Mesenchymal stem cell (in vitro differentiated cells and primary cell): ENCODE measurements around the gene MED14.
A peak's percentile ranks its signal among the peaks of the same experiment; 100 is the strongest.

ENCODE experiments used
- DNase-seq: peaks from one replicate; pipeline ENCODE4 v3.0.0-alpha.2; 2013
- H2AFZ ChIP-seq: one replicate; pipeline ENCODE4 v1.6.1; 2013; ENCODE audit warnings: low read depth, mild to moderate bottlenecking, control low read depth, inconsistent platforms, low read length, moderate library complexity
- H2AK5ac ChIP-seq: 2 replicates; pipeline ENCODE4 v1.6.1; 2013; ENCODE audit warnings: low read length, moderate library complexity, mild to moderate bottlenecking, inconsistent platforms; ENCODE audit not compliant: severe bottlenecking
- H2BK120ac ChIP-seq: one replicate; pipeline ENCODE4 v1.6.1; 2013; ENCODE audit warnings: low read depth, mild to moderate bottlenecking, inconsistent platforms, low read length, moderate library complexity
- H2BK12ac ChIP-seq, 2 experiments: one replicate each; pipeline ENCODE4 v1.6.1; 2013; ENCODE audit warnings: inconsistent platforms in 2 of 2, low read length in 2 of 2, mild to moderate bottlenecking in 2 of 2, moderate library complexity in 2 of 2, control low read depth in 1 of 2
- H2BK15ac ChIP-seq: one replicate; pipeline ENCODE4 v1.6.1; 2013; ENCODE audit warnings: mild to moderate bottlenecking, low read depth, inconsistent platforms; ENCODE audit not compliant: poor library complexity, severe bottlenecking
- H2BK5ac ChIP-seq: 2 replicates; pipeline ENCODE4 v1.6.1; 2013; ENCODE audit warnings: low read depth, mild to moderate bottlenecking, low read length, control low read depth, inconsistent platforms; ENCODE audit not compliant: poor library complexity, severe bottlenecking
- H3K14ac ChIP-seq, 2 experiments: one replicate each; pipeline ENCODE4 v1.6.1; 2013; ENCODE audit warnings: inconsistent platforms in 2 of 2, low read length in 2 of 2, control low read depth in 1 of 2, mild to moderate bottlenecking in 1 of 2, moderate library complexity in 1 of 2
- H3K18ac ChIP-seq, 2 experiments: one replicate each; pipeline ENCODE4 v1.6.1; 2013; ENCODE audit warnings: inconsistent platforms in 2 of 2, low read length in 2 of 2, control low read depth in 1 of 2, low read depth in 1 of 2, mild to moderate bottlenecking in 1 of 2
- H3K23ac ChIP-seq, 2 experiments: one replicate each; pipeline ENCODE4 v1.6.1; 2013; ENCODE audit warnings: inconsistent platforms in 2 of 2, low read length in 2 of 2, mild to moderate bottlenecking in 2 of 2, moderate library complexity in 2 of 2, control low read depth in 1 of 2
- H3K27ac ChIP-seq: 2 replicates; pipeline ENCODE4 v1.5.1; 2013; ENCODE audit warnings: mild to moderate bottlenecking, moderate library complexity, low read length, control low read depth, inconsistent platforms; ENCODE audit not compliant: poor library complexity, severe bottlenecking
- H3K27me3 ChIP-seq, 2 experiments: 2 replicates each; pipeline versions ENCODE4 v1.6.1 to v1.7.0; 2013; ENCODE audit warnings: low read length in 2 of 2, mild to moderate bottlenecking in 2 of 2, moderate library complexity in 2 of 2, control low read depth in 1 of 2, inconsistent platforms in 1 of 2; ENCODE audit not compliant: control insufficient read depth in 1 of 2, insufficient read depth in 1 of 2
- H3K36me3 ChIP-seq, 2 experiments: 2 replicates each; pipeline versions ENCODE4 v1.6.1 to v1.7.0; 2013; ENCODE audit warnings: low read length in 2 of 2, control low read depth in 1 of 2, inconsistent platforms in 1 of 2, low read depth in 1 of 2, mild to moderate bottlenecking in 1 of 2; ENCODE audit not compliant: insufficient read depth in 2 of 2, control insufficient read depth in 1 of 2
- H3K4ac ChIP-seq, 2 experiments: one replicate each; pipeline ENCODE4 v1.6.1; 2013; ENCODE audit warnings: inconsistent platforms in 2 of 2, low read length in 2 of 2, mild to moderate bottlenecking in 2 of 2, moderate library complexity in 2 of 2, control low read depth in 1 of 2, low read depth in 1 of 2
- H3K4me1 ChIP-seq: 2 replicates; pipeline ENCODE4 v1.6.1; 2013; ENCODE audit warnings: low read depth, low read length, control low read depth; ENCODE audit not compliant: control insufficient read depth, insufficient read depth
- H3K4me2 ChIP-seq: 2 replicates; pipeline ENCODE4 v1.6.1; 2013; ENCODE audit warnings: low read length, mild to moderate bottlenecking, inconsistent platforms; ENCODE audit not compliant: poor library complexity, severe bottlenecking
- H3K4me3 ChIP-seq, 2 experiments: 2 replicates each; pipeline versions ENCODE4 v1.5.1 to v1.7.0; 2013; ENCODE audit warnings: low read length in 2 of 2, mild to moderate bottlenecking in 2 of 2, control low read depth in 1 of 2, low read depth in 1 of 2; ENCODE audit not compliant: insufficient read depth in 1 of 2
- H3K79me1 ChIP-seq: replicated peaks from 2 replicates; pipeline ENCODE4 v1.6.1; 2013; ENCODE audit warnings: mild to moderate bottlenecking, control low read depth, low read length, inconsistent platforms; ENCODE audit not compliant: poor library complexity, severe bottlenecking
- H3K9ac ChIP-seq: 2 replicates; pipeline ENCODE4 v1.7.0; 2013; ENCODE audit warnings: mild to moderate bottlenecking, low read length, moderate library complexity
- H3K9me3 ChIP-seq: 2 replicates; pipeline ENCODE4 v1.7.0; 2013; ENCODE audit warnings: mild to moderate bottlenecking, low read length; ENCODE audit not compliant: control insufficient read depth
- H4K8ac ChIP-seq: one replicate; pipeline ENCODE4 v1.6.1; 2013; ENCODE audit warnings: inconsistent platforms, mild to moderate bottlenecking, low read length, moderate library complexity
- H4K91ac ChIP-seq: one replicate; pipeline ENCODE4 v1.6.1; 2013; ENCODE audit warnings: mild to moderate bottlenecking, low read length, inconsistent platforms
- WGBS: methylation state at CpG from one replicate; pipeline ENCODE4 v1.1.7; 2013; ENCODE audit warnings: mixed read lengths; 5-methylcytosine and 5-hydroxymethylcytosine counted together

Gene MED14

GRCh38 chrX:40663880-40664630 is 71.3 kb downstream of the MED14 start:
- no peak overlapping the region for H3K18ac ChIP-seq
- H3K9ac ChIP-seq: no peak overlapping the region
- no peak overlapping the region for H4K91ac ChIP-seq
- no peak overlapping the region for H2AFZ ChIP-seq
- no peak overlapping the region for H3K14ac ChIP-seq
- DNase-seq: peak; percentile 29
- H2BK120ac ChIP-seq: no peak overlapping the region
- H3K4me3 ChIP-seq: no peak overlapping the region
- no peaks in the 10 kb centered on the region for H3K9me3 ChIP-seq
- H4K8ac ChIP-seq: no peak overlapping the region
- H3K27me3 ChIP-seq: peaks cover 0 to 18% of the 10 kb centered on the region in 2 experiments
- H3K36me3 ChIP-seq: peaks cover 15 to 63% of the 10 kb centered on the region in 2 experiments
- peaks cover 2% of the 10 kb centered on the region for H3K79me1 ChIP-seq
- no peak overlapping the region for H3K4ac ChIP-seq
- H3K27ac ChIP-seq: no peak overlapping the region
- H2AK5ac ChIP-seq: no peak overlapping the region
- no peak overlapping the region for H2BK5ac ChIP-seq
- H2BK15ac ChIP-seq: no peak overlapping the region
- WGBS: 52% methylated on average over 4 of the region's 6 CpGs
- no peak overlapping the region for H3K23ac ChIP-seq
- no peak overlapping the region for H3K4me2 ChIP-seq
- no peak overlapping the region for H2BK12ac ChIP-seq
- H3K4me1 ChIP-seq: no peaks in the 10 kb centered on the region

GRCh38 chrX:40663078-40663740 is 72.1 kb downstream of the MED14 start:
- peaks cover 15 to 59% of the 10 kb centered on the region in 2 experiments for H3K36me3 ChIP-seq
- H3K27ac ChIP-seq: no peak overlapping the region
- H2AFZ ChIP-seq: no peak overlapping the region
- no peak overlapping the region for H3K14ac ChIP-seq
- H2AK5ac ChIP-seq: no peak overlapping the region
- no CpG with 5 or more reads among the region's 3 CpGs for WGBS
- peaks cover 0 to 21% of the 10 kb centered on the region in 2 experiments for H3K27me3 ChIP-seq
- H2BK15ac ChIP-seq: no peak overlapping the region
- H4K8ac ChIP-seq: no peak overlapping the region
- H2BK12ac ChIP-seq: no peak overlapping the region
- no peak overlapping the region for H2BK120ac ChIP-seq
- H3K4me3 ChIP-seq: no peak overlapping the region
- no peak overlapping the region for H2BK5ac ChIP-seq
- no peak overlapping the region for H3K18ac ChIP-seq
- H3K4ac ChIP-seq: no peak overlapping the region
- no peak overlapping the region for H3K4me2 ChIP-seq
- H3K23ac ChIP-seq: no peak overlapping the region
- peaks cover 2% of the 10 kb centered on the region for H3K79me1 ChIP-seq
- H3K9me3 ChIP-seq: no peaks in the 10 kb centered on the region
- H4K91ac ChIP-seq: no peak overlapping the region
- no peak for DNase-seq
- H3K4me1 ChIP-seq: no peaks in the 10 kb centered on the region
- no peak overlapping the region for H3K9ac ChIP-seq

- Histone ChIP-seq H3K18ac (no peak overlapping the region), H3K9ac (no peak overlapping the region), H3K4me3 (no peak overlapping the region), H2BK15ac (no peak overlapping the region), H3K36me3 (peaks cover 19 to 52% of the 10 kb centered on the region in 2 experiments), H4K91ac (no peak overlapping the region), H2BK120ac (no peak overlapping the region), H4K8ac (no peak overlapping the region), H3K23ac (no peak overlapping the region), H3K27me3 (peaks cover 0 to 26% of the 10 kb centered on the region in 2 experiments), H3K14ac (no peak overlapping the region), H2AFZ (no peak overlapping the region), H3K4ac (no peak overlapping the region), H3K27ac (no peak overlapping the region), H2AK5ac (no peak overlapping the region), H2BK12ac (no peak overlapping the region), H3K9me3 (no peaks in the 10 kb centered on the region), H3K4me2 (no peak overlapping the region), H3K79me1 (no peaks in the 10 kb centered on the region), H2BK5ac (no peak overlapping the region), H3K4me1 (no peaks in the 10 kb centered on the region)
- WGBS: no CpG with 5 or more reads among the region's 2 CpGs
- DNase-seq: no peak
These were observed 73.9 kb downstream of the MED14 start for GRCh38 chrX:40661489-40661888.

- Histone ChIP-seq H3K4me2 (no peak overlapping the region), H3K36me3 (peaks cover 19 to 46% of the 10 kb centered on the region in 2 experiments), H3K27me3 (peaks cover 0 to 30% of the 10 kb centered on the region in 2 experiments), H3K27ac (no peak overlapping the region), H2AK5ac (no peak overlapping the region), H2BK5ac (no peak overlapping the region), H3K4ac (no peak overlapping the region), H4K91ac (no peak overlapping the region), H2BK12ac (no peak overlapping the region), H3K4me3 (no peak overlapping the region), H3K79me1 (peaks cover under 1% of the 10 kb centered on the region), H2BK15ac (no peak overlapping the region), H3K9ac (no peak overlapping the region), H2BK120ac (no peak overlapping the region), H3K9me3 (no peaks in the 10 kb centered on the region), H3K23ac (no peak overlapping the region), H3K4me1 (no peaks in the 10 kb centered on the region), H3K18ac (no peak overlapping the region), H4K8ac (no peak overlapping the region), H3K14ac (no peak overlapping the region), H2AFZ (no peak overlapping the region)
- WGBS: no CpG with 5 or more reads among the region's 5 CpGs
- no peak for DNase-seq
These were observed 75.0 kb downstream of the MED14 start for GRCh38 chrX:40660381-40660780.
